Measurements from ENCODE around the gene UNC119.
"Not testable (repeated sequence)": the region's sequence is repeated elsewhere in the genome, so short reads cannot be mapped to it uniquely, and the experiment has no call there.

The UNC119 gene

DNA sequence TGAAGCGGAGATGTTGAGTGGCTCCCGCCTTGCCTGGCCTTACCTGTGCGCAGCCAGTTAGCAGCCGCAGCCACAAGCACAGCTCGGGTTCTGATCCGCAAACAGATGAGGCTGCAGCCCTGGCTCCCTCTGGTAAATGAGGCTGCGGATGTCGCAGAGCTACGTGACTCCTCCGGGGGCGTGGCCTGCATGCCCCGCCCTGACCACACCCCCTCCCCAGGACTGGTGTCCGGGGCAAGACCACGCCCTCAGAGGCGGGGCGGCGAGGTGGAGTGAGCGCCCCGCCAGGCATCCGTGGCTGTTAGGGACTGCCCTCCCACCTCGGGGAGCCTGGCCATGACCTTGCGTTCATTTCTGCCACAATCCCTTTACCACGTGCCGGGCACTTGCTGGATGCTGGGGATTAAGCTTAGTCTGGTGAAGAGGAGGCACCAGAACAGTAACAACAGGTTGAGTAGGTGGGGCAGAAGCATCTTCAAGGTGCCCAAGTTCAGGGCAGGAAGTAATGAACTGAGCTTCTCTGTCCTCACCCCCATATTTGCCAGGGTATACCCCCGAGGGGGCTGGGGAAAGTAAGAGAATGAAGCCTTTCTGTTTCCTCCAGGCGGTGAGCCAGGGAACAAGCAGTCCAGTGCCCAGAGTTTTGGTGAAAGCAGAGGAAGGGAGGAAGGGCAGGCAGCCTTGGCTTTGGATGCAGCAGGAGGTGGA, 24.5 kb upstream of the UNC119 start, which contains the start of gene ALDOC:
TSS of gene ALDOC (minus strand) at position 138 of the 708 bp plus-strand sequence. CDS start 1,363 bp downstream, outside the sequence.
- peak; percentile 91 for DNase-seq (ENCODE audit: low read depth)
- TF ChIP-seq, protein P1, sequence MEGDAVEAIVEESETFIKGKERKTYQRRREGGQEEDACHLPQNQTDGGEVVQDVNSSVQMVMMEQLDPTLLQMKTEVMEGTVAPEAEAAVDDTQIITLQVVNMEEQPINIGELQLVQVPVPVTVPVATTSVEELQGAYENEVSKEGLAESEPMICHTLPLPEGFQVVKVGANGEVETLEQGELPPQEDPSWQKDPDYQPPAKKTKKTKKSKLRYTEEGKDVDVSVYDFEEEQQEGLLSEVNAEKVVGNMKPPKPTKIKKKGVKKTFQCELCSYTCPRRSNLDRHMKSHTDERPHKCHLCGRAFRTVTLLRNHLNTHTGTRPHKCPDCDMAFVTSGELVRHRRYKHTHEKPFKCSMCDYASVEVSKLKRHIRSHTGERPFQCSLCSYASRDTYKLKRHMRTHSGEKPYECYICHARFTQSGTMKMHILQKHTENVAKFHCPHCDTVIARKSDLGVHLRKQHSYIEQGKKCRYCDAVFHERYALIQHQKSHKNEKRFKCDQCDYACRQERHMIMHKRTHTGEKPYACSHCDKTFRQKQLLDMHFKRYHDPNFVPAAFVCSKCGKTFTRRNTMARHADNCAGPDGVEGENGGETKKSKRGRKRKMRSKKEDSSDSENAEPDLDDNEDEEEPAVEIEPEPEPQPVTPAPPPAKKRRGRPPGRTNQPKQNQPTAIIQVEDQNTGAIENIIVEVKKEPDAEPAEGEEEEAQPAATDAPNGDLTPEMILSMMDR (IDR thresholded peaks at IDR 0.05; ENCODE audit: low read depth, low read length, missing control alignments), result no peak
- H3K4me3 ChIP-seq (ENCODE audit: low read depth, low read length), result peak within 1 kb of the TSS; percentile 53

DNA sequence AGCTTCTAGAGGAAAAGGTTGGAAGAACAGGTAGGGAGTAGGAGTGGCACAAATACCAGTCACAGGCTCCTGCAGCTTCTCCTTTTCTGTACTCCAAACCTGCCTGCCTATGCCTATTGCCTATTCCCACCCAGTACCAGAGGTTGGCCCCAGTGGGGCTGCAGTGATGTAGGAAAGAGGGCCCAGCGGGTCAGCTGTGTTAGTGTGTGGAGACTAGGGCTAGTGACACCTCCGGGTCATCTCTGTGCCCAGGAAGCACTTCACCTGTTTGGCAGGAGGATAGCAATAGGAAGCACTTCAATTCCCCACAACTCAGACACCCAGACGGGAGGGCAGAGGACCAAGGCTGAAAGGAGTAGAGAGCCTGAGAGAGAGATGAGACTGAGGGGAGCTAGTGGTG, 23.6 kb upstream of the UNC119 start:
- H3K4me3 ChIP-seq (ENCODE audit: low read depth, low read length), result peak overlapping the region; percentile 53
- not testable (repeated sequence) for DNase-seq (ENCODE audit: low read depth)

DNA sequence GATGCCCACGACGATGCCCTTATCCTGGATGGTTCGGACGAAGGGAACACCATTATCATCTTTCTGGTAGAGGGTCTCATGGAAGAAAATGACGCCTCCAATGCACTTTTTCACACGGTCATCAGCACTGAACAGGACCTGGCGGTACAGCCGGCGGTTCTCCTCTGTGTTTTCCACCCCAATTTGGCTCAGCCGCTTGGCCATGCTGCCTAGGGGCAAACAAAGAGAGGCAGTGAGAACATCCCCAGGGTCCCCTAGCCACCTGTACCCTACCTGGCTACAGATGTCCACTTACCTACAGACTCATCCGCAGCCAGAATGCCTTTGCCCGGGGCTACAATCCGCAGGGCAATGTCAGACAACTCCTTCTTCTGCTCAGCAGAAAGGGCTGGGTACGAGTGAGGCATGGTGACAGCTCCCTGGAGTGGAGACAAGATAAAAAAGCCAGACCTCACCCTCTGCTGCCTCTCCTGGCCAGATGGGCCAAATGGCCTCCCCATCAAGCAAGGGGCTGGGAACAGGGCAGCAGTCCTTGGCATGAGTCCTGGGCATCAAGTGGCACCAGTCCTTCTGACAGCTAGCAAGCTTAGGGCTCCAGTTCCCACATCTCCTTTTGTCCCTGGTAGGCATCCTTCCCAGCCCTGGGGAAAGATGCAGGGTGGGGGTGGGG, 22.8 kb upstream of the UNC119 start:
- TF ChIP-seq, protein P1 (IDR thresholded peaks at IDR 0.05; ENCODE audit: low read depth, low read length, missing control alignments), result peak; percentile 46
- DNase-seq (ENCODE audit: low read depth), result no peak
- H3K4me3 ChIP-seq (ENCODE audit: low read depth, low read length), result peak overlapping the region; percentile 53; the same call in 1 of the 2 replicates

DNA sequence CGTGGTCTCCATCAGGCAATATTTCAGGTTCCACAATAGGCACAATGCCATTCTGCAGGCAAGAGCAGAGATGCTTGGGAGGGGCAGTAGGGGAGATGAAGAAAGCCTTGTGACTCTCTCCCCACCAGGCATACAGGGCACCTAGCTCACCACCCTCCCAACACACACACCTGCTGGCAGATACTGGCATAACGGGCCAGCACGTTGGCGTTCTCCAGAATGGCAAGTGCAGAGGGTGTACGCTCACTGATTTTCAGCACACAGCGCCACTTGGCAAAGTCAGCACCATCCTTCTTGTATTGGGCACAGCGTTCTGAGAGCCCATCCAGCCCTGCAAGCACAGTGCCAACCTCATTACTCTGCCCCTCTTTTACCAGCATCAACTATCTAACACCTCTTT, 22.1 kb upstream of the UNC119 start:
- no peak overlapping the region for H3K4me3 ChIP-seq (ENCODE audit: low read depth, low read length)
- no peak for DNase-seq (ENCODE audit: low read depth)
- TF ChIP-seq, protein P1 (IDR thresholded peaks at IDR 0.05; ENCODE audit: low read depth, low read length, missing control alignments), result peak; percentile 22

- no peak for DNase-seq (ENCODE audit: low read depth)
- H3K4me3 ChIP-seq (ENCODE audit: low read depth, low read length), result no peak overlapping the region
- TF ChIP-seq, protein P1 (IDR thresholded peaks at IDR 0.05; ENCODE audit: low read depth, low read length, missing control alignments), result no peak
Observed at GRCh38 chr17:28573966-28574480, 21.6 kb upstream of the UNC119 start.

GRCh38 chr17:28573521-28573920, 21.1 kb upstream of the UNC119 start:
- TF ChIP-seq, protein P1 (IDR thresholded peaks at IDR 0.05; ENCODE audit: low read depth, low read length, missing control alignments), result no peak
- no peak overlapping the region for H3K4me3 ChIP-seq (ENCODE audit: low read depth, low read length)
- DNase-seq (ENCODE audit: low read depth), result no peak

DNA sequence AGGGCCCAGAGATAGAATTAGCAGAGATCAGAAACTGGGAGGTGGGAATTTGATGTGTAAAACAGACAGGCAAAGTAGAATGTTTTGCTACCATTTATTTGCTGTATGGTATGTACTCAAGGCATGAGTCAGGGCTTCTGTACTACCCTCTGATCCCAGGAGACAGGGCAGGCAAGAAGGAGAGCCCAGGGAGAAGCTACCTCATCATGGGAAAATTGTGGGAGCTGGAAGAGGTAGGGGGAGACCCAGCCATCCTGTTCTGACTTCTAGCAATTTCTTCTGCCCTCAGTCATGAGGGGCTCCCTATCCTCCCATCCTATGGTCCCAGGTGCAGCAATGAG, 20.6 kb upstream of the UNC119 start:
- TF ChIP-seq, protein P1 (IDR thresholded peaks at IDR 0.05; ENCODE audit: low read depth, low read length, missing control alignments), result no peak
- DNase-seq (ENCODE audit: low read depth), result no peak
- H3K4me3 ChIP-seq (ENCODE audit: low read depth, low read length), result no peak overlapping the region

All from GM12864 (cell line).